SK-N-SH (cell line): Measurements from ENCODE around the gene GATAD2A. TPM values are rescaled to one million over a fixed set of nuclear protein-coding genes. Genes with fewer than 3 reads are reported as not detected.

Experiments used
- CTCF ChIA-PET: fragments of 300-600, 350-600 bp; formaldehyde crosslinking; extraction: SDS; loops from one replicate; lab custom pipeline; 2021; lab: Yijun Ruan, JAX
- POLR2A ChIA-PET: fragments of 350-600 bp; sonication (Branson Sonifier 250); formaldehyde crosslinking; extraction: SDS; loops from one replicate; lab custom pipeline; 2020; ENCODE audit warnings: antibody characterized with exemption, inconsistent platforms; lab: Yijun Ruan, JAX
- DNase-seq: peaks from one replicate; pipeline ENCODE4 v3.0.0; 2012
- H2AFZ ChIP-seq: fragments of 200-600 bp; sonication (generic); 2 replicates; pipeline ENCODE4 v1.8.1; 2016; ENCODE audit warnings: antibody characterized with exemption, mild to moderate bottlenecking, low read depth
- H3F3A ChIP-seq: fragments of 200-600 bp; sonication (generic); replicated peaks from 2 replicates; pipeline ENCODE3; 2016; ENCODE audit warnings: antibody characterized with exemption, mild to moderate bottlenecking; ENCODE audit not compliant: insufficient read depth
- H3K27ac ChIP-seq, 2 experiments: fragments of 200-500 bp in 1 of 2; fragments of 200-600 bp in 1 of 2; sonication (Bioruptor generic) in 1 of 2; sonication (generic), shearing (Covaris generic) in 1 of 2; 2 replicates each; pipeline versions ENCODE4 v1.5.1 to v1.6.1; 2014 to 2016; ENCODE audit warnings: low read depth in 2 of 2, inconsistent platforms in 1 of 2, low read length in 1 of 2, mild to moderate bottlenecking in 1 of 2, mixed read lengths in 1 of 2
- H3K27me3 ChIP-seq: fragments of 200-600 bp; sonication (generic), shearing (Covaris generic); 2 replicates; pipeline ENCODE4 v1.6.1; 2016; ENCODE audit warnings: mixed run types; ENCODE audit not compliant: insufficient read depth
- H3K36me3 ChIP-seq, 2 experiments: fragments of 200-500 bp in 1 of 2; fragments of 200-600 bp in 1 of 2; sonication (Bioruptor generic) in 1 of 2; sonication (generic) in 1 of 2; replicated peaks in 1 of 2; 2 replicates each; pipeline versions ENCODE3 to v1.5.1; 2014 to 2016; ENCODE audit warnings: low read length in 1 of 2, mild to moderate bottlenecking in 1 of 2; ENCODE audit not compliant: insufficient read depth in 2 of 2, control insufficient read depth in 1 of 2
- H3K4me1 ChIP-seq, 2 experiments: fragments of 200-500 bp in 1 of 2; fragments of 200-600 bp in 1 of 2; sonication (Bioruptor generic) in 1 of 2; sonication (generic), shearing (Covaris generic) in 1 of 2; 2 replicates each; pipeline versions ENCODE4 v1.5.1 to v1.6.1; 2014 to 2016; ENCODE audit warnings: low read depth in 1 of 2, low read length in 1 of 2, mixed run types in 1 of 2; ENCODE audit not compliant: insufficient read depth in 2 of 2, control insufficient read depth in 1 of 2
- H3K4me2 ChIP-seq: fragments of 200-600 bp; sonication (generic), shearing (Covaris generic); 2 replicates; pipeline ENCODE4 v1.6.1; 2017; ENCODE audit warnings: mixed run types
- H3K4me3 ChIP-seq, 2 experiments: fragments of 200-500 bp in 1 of 2; fragments of 200-600 bp in 1 of 2; sonication (Bioruptor generic) in 1 of 2; sonication (generic), shearing (Covaris generic) in 1 of 2; 2 replicates each; pipeline versions ENCODE4 v1.5.1 to v1.8.1; 2014 to 2016; ENCODE audit warnings: low read depth in 2 of 2, inconsistent platforms in 1 of 2, low read length in 1 of 2, mild to moderate bottlenecking in 1 of 2, mixed read lengths in 1 of 2, moderate library complexity in 1 of 2
- H3K79me2 ChIP-seq: fragments of 200-600 bp; sonication (generic); 2 replicates; pipeline ENCODE4 v1.8.1; 2017; ENCODE audit warnings: mild to moderate bottlenecking; ENCODE audit not compliant: insufficient read depth
- H3K9ac ChIP-seq: fragments of 200-600 bp; sonication (generic); 2 replicates; pipeline ENCODE4 v1.6.1; 2017; ENCODE audit warnings: mixed run types
- H3K9me2 ChIP-seq: fragments of 200-600 bp; sonication (generic); 2 replicates; pipeline ENCODE4 v1.6.1; 2017; ENCODE audit warnings: mixed run types
- H3K9me3 ChIP-seq: fragments of 200-600 bp; sonication (generic); 2 replicates; pipeline ENCODE4 v1.6.1; 2017; ENCODE audit warnings: mixed run types, mild to moderate bottlenecking, moderate library complexity
- H4K20me1 ChIP-seq: fragments of 200-600 bp; sonication (generic); 2 replicates; pipeline ENCODE4 v1.6.1; 2017; ENCODE audit warnings: mild to moderate bottlenecking, mixed run types; ENCODE audit not compliant: insufficient read depth
- CTCF ChIP-seq: fragments of 200-600 bp; sonication (generic); IDR thresholded peaks from 2 replicates; pipeline ENCODE4 v1.6.1; 2017; ENCODE audit warnings: antibody characterized with exemption, mild to moderate bottlenecking, moderate library complexity
- GABPA ChIP-seq: IDR thresholded peaks from 2 replicates; pipeline ENCODE4 v1.4.0; 2012; ENCODE audit warnings: low read depth, mild to moderate bottlenecking
- JUND ChIP-seq: IDR thresholded peaks from 2 replicates; pipeline ENCODE4 v1.4.0; 2012
- MAX ChIP-seq: IDR thresholded peaks from 2 replicates; pipeline ENCODE4 v1.4.0; 2012; ENCODE audit warnings: low read depth
- NFIC ChIP-seq: IDR thresholded peaks from 2 replicates; pipeline ENCODE4 v1.4.0; 2012; ENCODE audit warnings: borderline replicate concordance
- POLR2AphosphoS5 ChIP-seq: IDR thresholded peaks from 2 replicates; pipeline ENCODE4 v1.6.1; 2012; ENCODE audit warnings: low read depth, low read length
- RAD21 ChIP-seq: IDR thresholded peaks from 2 replicates; pipeline ENCODE4 v1.6.1; 2012; ENCODE audit warnings: mild to moderate bottlenecking, low read length
- REST ChIP-seq: IDR thresholded peaks from 2 replicates; pipeline ENCODE4 v1.6.1; 2012; ENCODE audit warnings: mild to moderate bottlenecking, low read depth, low read length, moderate library complexity
- RFX5 ChIP-seq: IDR thresholded peaks from 2 replicates; pipeline ENCODE4 v1.6.1; 2012; ENCODE audit warnings: mild to moderate bottlenecking, improper control_type of control experiment, low read length
- SMC3 ChIP-seq: IDR thresholded peaks from 2 replicates; pipeline ENCODE4 v1.6.1; 2012; ENCODE audit warnings: low read depth, low read length, improper control_type of control experiment
- TCF12 ChIP-seq: IDR thresholded peaks from 2 replicates; pipeline ENCODE4 v1.4.0; 2012
- WGBS: methylation state at CpG from one replicate; pipeline ENCODE4 v1.1.6; 2017; ENCODE audit warnings: low lambda C conversion rate; 5-methylcytosine and 5-hydroxymethylcytosine counted together
- polyA plus RNA-seq, 3 experiments: library from polyadenylated mRNA; depleted of rRNA; stranded (reverse); fragments of >200 nt; gene quantifications; 2 replicates each; pipeline ENCODE4 v1.2.3, GENCODE V29; 2012

GATAD2A gene
- polyA plus RNA-seq, 1 of the 3 experiments (the other 2 are of a cell fraction): 36.6 TPM

- H3K9ac ChIP-seq: no peak overlapping the region
- H3K4me3 ChIP-seq: no peak overlapping the region
- H3K27ac ChIP-seq: no peak overlapping the region
- CTCF ChIA-PET: interaction anchor here (0.6 to 11.0 kb wide), 20 partner anchors 8 to 175 kb away, joined by 3 to 172 read pairs (median 3); partner anchors contain the start of genes BORCS8, GATAD2A, NDUFA13 and RFXANK
- no peaks in the 10 kb centered on the region for H3K36me3 ChIP-seq
- no peaks in the 10 kb centered on the region for H3K79me2 ChIP-seq
- TF ChIP-seq SMC3 (peak; percentile 93), RFX5 (peak; percentile 27; the same call in 1 of the 2 replicates), MAX (peak; percentile 31; the same call in 1 of the 2 replicates), REST (no peak), GABPA (peak; percentile 75), CTCF (peak; percentile 88), RAD21 (peak; percentile 78), NFIC (no peak)
- peaks cover 0 to 3% of the 10 kb centered on the region in 2 experiments; a peak in 1 of 4 replicates for H3K4me1 ChIP-seq
- H3K9me3 ChIP-seq: no peaks in the 10 kb centered on the region
- H4K20me1 ChIP-seq: no peaks in the 10 kb centered on the region
- no peaks in the 10 kb centered on the region for H3F3A ChIP-seq
- H3K27me3 ChIP-seq: no peaks in the 10 kb centered on the region
- no peaks in the 10 kb centered on the region for H3K9me2 ChIP-seq
- H3K4me2 ChIP-seq: no peak overlapping the region
- peak overlapping the region; percentile 64; the same call in 1 of the 2 replicates for H2AFZ ChIP-seq
- DNase-seq: peak; percentile 79
- POLR2A ChIA-PET: interaction anchor here (0.6 kb wide), 1 partner anchor 124 kb away, joined by 3 read pairs; no protein-coding TSS in a partner anchor
- 62% methylated on average over 17 of the region's 18 CpGs for WGBS
These were observed 38.8 kb upstream of the GATAD2A start for GRCh38 chr19:19366434-19367396.

GRCh38 chr19:19368087-19368486 is 37.4 kb upstream of the GATAD2A start:
- Histone ChIP-seq H3K27me3 (no peaks in the 10 kb centered on the region), H3K9me3 (no peaks in the 10 kb centered on the region), H2AFZ (no peak overlapping the region), H3K4me1 (peaks cover 0 to 3% of the 10 kb centered on the region in 2 experiments; a peak in 1 of 4 replicates), H3K9me2 (no peaks in the 10 kb centered on the region), H3K4me3 (no peak overlapping the region), H3K9ac (no peak overlapping the region), H3K36me3 (no peaks in the 10 kb centered on the region), H4K20me1 (no peaks in the 10 kb centered on the region), H3K79me2 (no peaks in the 10 kb centered on the region), H3F3A (no peaks in the 10 kb centered on the region), H3K4me2 (no peak overlapping the region), H3K27ac (no peak overlapping the region)
- WGBS: 70% methylated on average over 4 of the region's 7 CpGs
- TF ChIP-seq POLR2AphosphoS5 (no peak), RAD21 (no peak), RFX5 (no peak), CTCF (no peak), TCF12 (no peak), JUND (no peak)
- ChIA-PET POLR2A (no interaction called here), CTCF (interaction anchor here (1.1 to 11.0 kb wide), 8 partner anchors 10 to 194 kb away, joined by 3 to 172 read pairs (median 6); no protein-coding TSS in a partner anchor)
- DNase-seq: no peak
